ENCODE results near the gene RSBN1. TPM values are rescaled to one million over a fixed set of nuclear protein-coding genes. Genes with fewer than 3 reads are reported as not detected.
A peak's percentile ranks its signal among the peaks of the same experiment; 100 is the strongest.

RSBN1 gene
- total RNA-seq, 4 donors from 2014 or later, result 18.2 to 25.6 (median 23.3) TPM

- TF ChIP-seq CTCF (IDR thresholded peaks at IDR 0.05), result no peak
- TF ChIP-seq POLR2A (IDR thresholded peaks at IDR 0.05), result no peak
- H3K4me1 ChIP-seq, result peaks cover 0 to 7% (median 0%) of the 10 kb centered on the region in 4 donors
- peak overlapping the region; percentile 42 to 97 (median 83) for H3K4me3 ChIP-seq
- peak in 1 of 3 donors; percentile 29 for DNase-seq
- peak overlapping the region; percentile 62 to 98 (median 94) for H3K27ac ChIP-seq
- H3K27me3 ChIP-seq, result no peaks in the 10 kb centered on the region
- H3K9me3 ChIP-seq, result no peaks in the 10 kb centered on the region
- H3K36me3 ChIP-seq, result peaks cover 0 to 3% (median 0%) of the 10 kb centered on the region in 3 donors
Observed at GRCh38 chr1:113812661-113813135, 422 bp upstream of the RSBN1 start.

- H3K36me3 ChIP-seq, result peaks cover 0 to 3% (median 0%) of the 10 kb centered on the region in 3 donors
- no peaks in the 10 kb centered on the region for H3K27me3 ChIP-seq
- no peaks in the 10 kb centered on the region for H3K9me3 ChIP-seq
- TF ChIP-seq POLR2A (IDR thresholded peaks at IDR 0.05) (no peak), CTCF (IDR thresholded peaks at IDR 0.05) (no peak)
- peaks cover 0 to 10% (median 0%) of the 10 kb centered on the region in 4 donors for H3K4me1 ChIP-seq
- peak overlapping the region; percentile 79 to 97 (median 90) for H3K4me3 ChIP-seq
- peak overlapping the region; percentile 93 to 98 (median 96) for H3K27ac ChIP-seq
- peak in 2 of 3 donors; percentile 51 to 74 for DNase-seq
Observed at GRCh38 chr1:113811156-113811887, 954 bp downstream of the RSBN1 start.

- Histone ChIP-seq H3K27ac (peak overlapping the region in 3 of 4 donors; percentile 9 to 96 (median 58)), H3K27me3 (no peaks in the 10 kb centered on the region), H3K4me3 (peak overlapping the region in 2 of 4 donors; percentile 87 to 94), H3K36me3 (no peaks in the 10 kb centered on the region), H3K4me1 (peaks cover 0 to 20% (median 0%) of the 10 kb centered on the region in 4 donors), H3K9me3 (no peaks in the 10 kb centered on the region)
- peak in 1 of 3 donors; percentile 68 for DNase-seq
- TF ChIP-seq CTCF (IDR thresholded peaks at IDR 0.05) (no peak), POLR2A (IDR thresholded peaks at IDR 0.05) (peak; percentile 38 to 44)
Observed at GRCh38 chr1:113809670-113810602, 2.3 kb downstream of the RSBN1 start.

GRCh38 chr1:113808450-113809195 is 3.7 kb downstream of the RSBN1 start:
- Histone ChIP-seq H3K27ac (peak overlapping the region in 2 of 4 donors; percentile 58 to 96), H3K27me3 (no peaks in the 10 kb centered on the region), H3K36me3 (no peaks in the 10 kb centered on the region), H3K4me1 (peaks cover 0 to 33% (median 0%) of the 10 kb centered on the region in 4 donors), H3K4me3 (peak overlapping the region in 1 of 4 donors; percentile 87), H3K9me3 (no peaks in the 10 kb centered on the region)
- no peak for TF ChIP-seq POLR2A (IDR thresholded peaks at IDR 0.05)
- no peak for TF ChIP-seq CTCF (IDR thresholded peaks at IDR 0.05)
- no peak for DNase-seq

GRCh38 chr1:113805639-113806038 is 6.6 kb downstream of the RSBN1 start:
- Histone ChIP-seq H3K4me1 (peaks cover 0 to 44% (median 0%) of the 10 kb centered on the region in 4 donors), H3K9me3 (no peaks in the 10 kb centered on the region), H3K27me3 (no peaks in the 10 kb centered on the region), H3K4me3 (no peak overlapping the region), H3K27ac (no peak overlapping the region), H3K36me3 (no peaks in the 10 kb centered on the region)
- TF ChIP-seq POLR2A (IDR thresholded peaks at IDR 0.05) (no peak), CTCF (IDR thresholded peaks at IDR 0.05) (no peak)
- DNase-seq, result no peak
